Endothelial cell (in vitro differentiated cells): Measurements from ENCODE around the gene ACSL4. TPM values are rescaled to one million over a fixed set of nuclear protein-coding genes. Genes with fewer than 3 reads are reported as not detected.

ENCODE experiments used
- DNase-seq: peaks from one replicate; pipeline ENCODE4 v3.0.0; 2021; ENCODE audit warnings: low spot score
- H3K27ac Mint-ChIP-seq: one replicate; pipeline ENCODE4 v1.8.0; 2021; ENCODE audit warnings: mixed read lengths, inconsistent platforms; ENCODE audit not compliant: unreplicated experiment
- H3K27me3 Mint-ChIP-seq: one replicate; pipeline ENCODE4 v1.8.0; 2021; ENCODE audit warnings: mild to moderate bottlenecking, moderate library complexity, mixed read lengths, inconsistent platforms; ENCODE audit not compliant: unreplicated experiment
- H3K36me3 Mint-ChIP-seq: one replicate; pipeline ENCODE4 v1.8.0; 2021; ENCODE audit warnings: mild to moderate bottlenecking, low read depth, mixed read lengths, inconsistent platforms; ENCODE audit not compliant: unreplicated experiment
- H3K4me1 Mint-ChIP-seq: one replicate; pipeline ENCODE4 v1.8.0; 2021; ENCODE audit warnings: mild to moderate bottlenecking, mixed read lengths, inconsistent platforms; ENCODE audit not compliant: unreplicated experiment
- H3K4me3 Mint-ChIP-seq: one replicate; pipeline ENCODE4 v1.8.0; 2021; ENCODE audit warnings: mild to moderate bottlenecking, mixed read lengths, inconsistent platforms; ENCODE audit not compliant: unreplicated experiment
- H3K9me3 Mint-ChIP-seq: one replicate; pipeline ENCODE4 v1.8.0; 2021; ENCODE audit warnings: mixed read lengths, inconsistent platforms; ENCODE audit not compliant: unreplicated experiment
- total RNA-seq: library from RNA; stranded (reverse); fragmentation: NEBNext Ultra II Directional; extraction: Animal tissue kit (Norgen Biotek cat#: 25700); gene quantifications from one replicate; pipeline ENCODE4 v1.2.1, GENCODE V29; 2021; ENCODE audit not compliant: unreplicated experiment
- TF ChIP-seq, protein P1 (sequence below): fragments of 200-600 bp; sonication (generic); IDR thresholded peaks from one replicate; pipeline ENCODE4 v1.5.0; 2021; ENCODE audit warnings: antibody characterized with exemption; ENCODE audit not compliant: unreplicated experiment

The ACSL4 gene
- total RNA-seq, 1 donor from 2014 or later: 33.2 TPM

GRCh38 chrX:109719264-109719663 is 13.8 kb downstream of the ACSL4 start:
- H3K36me3 Mint-ChIP-seq: no peaks in the 10 kb centered on the region
- no peaks in the 10 kb centered on the region for H3K27me3 Mint-ChIP-seq
- TF ChIP-seq, protein P1, sequence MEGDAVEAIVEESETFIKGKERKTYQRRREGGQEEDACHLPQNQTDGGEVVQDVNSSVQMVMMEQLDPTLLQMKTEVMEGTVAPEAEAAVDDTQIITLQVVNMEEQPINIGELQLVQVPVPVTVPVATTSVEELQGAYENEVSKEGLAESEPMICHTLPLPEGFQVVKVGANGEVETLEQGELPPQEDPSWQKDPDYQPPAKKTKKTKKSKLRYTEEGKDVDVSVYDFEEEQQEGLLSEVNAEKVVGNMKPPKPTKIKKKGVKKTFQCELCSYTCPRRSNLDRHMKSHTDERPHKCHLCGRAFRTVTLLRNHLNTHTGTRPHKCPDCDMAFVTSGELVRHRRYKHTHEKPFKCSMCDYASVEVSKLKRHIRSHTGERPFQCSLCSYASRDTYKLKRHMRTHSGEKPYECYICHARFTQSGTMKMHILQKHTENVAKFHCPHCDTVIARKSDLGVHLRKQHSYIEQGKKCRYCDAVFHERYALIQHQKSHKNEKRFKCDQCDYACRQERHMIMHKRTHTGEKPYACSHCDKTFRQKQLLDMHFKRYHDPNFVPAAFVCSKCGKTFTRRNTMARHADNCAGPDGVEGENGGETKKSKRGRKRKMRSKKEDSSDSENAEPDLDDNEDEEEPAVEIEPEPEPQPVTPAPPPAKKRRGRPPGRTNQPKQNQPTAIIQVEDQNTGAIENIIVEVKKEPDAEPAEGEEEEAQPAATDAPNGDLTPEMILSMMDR: no peak
- no peak overlapping the region for H3K27ac Mint-ChIP-seq
- H3K4me3 Mint-ChIP-seq: no peak overlapping the region
- no peaks in the 10 kb centered on the region for H3K9me3 Mint-ChIP-seq
- H3K4me1 Mint-ChIP-seq: peaks cover 12% of the 10 kb centered on the region
- DNase-seq: no peak

GRCh38 chrX:109716431-109717028 is 16.5 kb downstream of the ACSL4 start:
- no peaks in the 10 kb centered on the region for H3K36me3 Mint-ChIP-seq
- no peak overlapping the region for H3K4me3 Mint-ChIP-seq
- no peak overlapping the region for H3K27ac Mint-ChIP-seq
- TF ChIP-seq, protein P1: no peak
- no peaks in the 10 kb centered on the region for H3K27me3 Mint-ChIP-seq
- H3K4me1 Mint-ChIP-seq: peaks cover 12% of the 10 kb centered on the region
- no peaks in the 10 kb centered on the region for H3K9me3 Mint-ChIP-seq
- no peak for DNase-seq

DNA sequence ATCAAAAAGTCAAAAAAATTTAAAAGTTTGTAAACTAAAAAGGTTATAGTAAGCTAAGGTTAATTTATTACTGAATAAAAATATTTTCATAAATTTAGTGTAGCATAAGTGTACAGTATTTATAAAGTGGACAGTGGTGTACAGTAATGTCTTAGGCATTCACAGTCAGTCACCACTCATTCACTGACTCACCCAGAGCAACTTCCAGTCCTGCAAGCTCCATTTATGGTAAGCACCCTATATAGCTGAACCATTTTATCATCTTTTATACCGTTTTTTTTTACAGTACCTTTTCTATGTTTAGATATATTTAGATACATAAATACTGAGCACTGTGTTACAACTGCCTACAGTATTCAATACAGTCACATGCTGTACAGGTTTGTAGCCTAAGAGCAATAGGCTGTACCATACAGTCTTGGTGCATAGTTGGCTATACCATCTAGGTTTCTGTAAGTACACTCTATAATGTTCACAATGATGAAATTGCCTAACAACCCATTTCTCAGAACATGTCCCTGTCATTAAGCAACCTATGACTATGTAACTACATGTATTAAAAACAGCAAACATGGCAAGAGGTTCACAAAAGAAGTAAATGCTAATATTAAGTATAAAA is 18.6 kb downstream of the ACSL4 start:
- Mint-ChIP-seq H3K36me3 (no peaks in the 10 kb centered on the region), H3K9me3 (no peaks in the 10 kb centered on the region)
- DNase-seq: no peak

DNA sequence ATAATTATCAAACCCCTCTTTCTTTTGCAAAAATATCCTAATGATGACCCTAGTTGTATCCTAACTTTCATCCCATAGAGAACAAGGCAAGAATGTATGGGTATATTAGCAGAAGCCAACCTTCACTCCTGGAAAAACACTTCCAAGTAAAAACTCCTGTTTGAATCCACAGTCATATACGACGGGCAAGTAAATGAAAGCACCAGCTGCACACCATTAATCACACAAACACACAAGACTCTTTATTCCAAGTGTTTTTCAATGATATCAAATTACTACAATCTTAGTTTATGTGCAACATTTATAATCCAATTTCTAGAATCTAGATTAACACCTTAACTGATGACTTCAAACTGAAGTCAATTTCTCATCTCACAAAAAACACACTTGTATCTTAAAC is 22.9 kb downstream of the ACSL4 start:
- Mint-ChIP-seq H3K27me3 (no peaks in the 10 kb centered on the region), H3K4me3 (no peak overlapping the region), H3K36me3 (no peaks in the 10 kb centered on the region), H3K4me1 (peaks cover 3% of the 10 kb centered on the region), H3K27ac (no peak overlapping the region), H3K9me3 (no peaks in the 10 kb centered on the region)
- no peak for DNase-seq
- TF ChIP-seq, protein P1: no peak

More for the DNA sequence above, 18.6 kb downstream of the ACSL4 start:
- Mint-ChIP-seq H3K4me3 (no peak overlapping the region), H3K4me1 (peaks cover 8% of the 10 kb centered on the region), H3K27ac (no peak overlapping the region), H3K27me3 (no peaks in the 10 kb centered on the region)
- TF ChIP-seq, protein P1: no peak

- Mint-ChIP-seq H3K36me3 (no peaks in the 10 kb centered on the region), H3K4me1 (peaks cover 3% of the 10 kb centered on the region), H3K9me3 (no peaks in the 10 kb centered on the region), H3K27ac (no peak overlapping the region), H3K27me3 (no peaks in the 10 kb centered on the region), H3K4me3 (no peak overlapping the region)
- TF ChIP-seq, protein P1: no peak
- DNase-seq: no peak
These were observed 23.9 kb downstream of the ACSL4 start for GRCh38 chrX:109709129-109709631.
